NCI-H1930 (cell line): ENCODE measurements around the gene BRD4.

Experiments
- DNase-seq, 2 experiments: peaks; one replicate each; lab custom pipeline; 2025; lab: John Stamatoyannopoulos, UW

Gene BRD4

DNA sequence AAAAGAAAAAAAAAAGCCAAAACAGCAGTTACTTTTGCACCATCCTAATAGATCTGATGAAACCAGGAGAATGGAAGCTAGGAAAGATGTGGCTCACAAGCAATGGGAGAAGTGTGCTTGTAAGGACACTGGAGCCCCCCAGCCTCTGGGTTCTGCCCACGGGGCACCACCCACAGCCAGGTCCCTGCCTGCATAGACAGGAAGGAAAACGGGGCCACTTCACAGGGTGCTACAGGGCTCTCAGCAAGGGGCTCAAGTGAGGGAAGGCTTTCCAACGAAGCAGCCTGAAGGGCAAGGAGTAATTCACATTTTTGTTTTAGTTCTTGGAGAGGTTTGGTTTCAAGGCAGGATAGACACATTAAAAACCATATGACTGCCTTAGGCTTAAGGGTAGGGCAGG lies 42.7 kb downstream of the BRD4 start:
- DNase-seq, result no peak

DNA sequence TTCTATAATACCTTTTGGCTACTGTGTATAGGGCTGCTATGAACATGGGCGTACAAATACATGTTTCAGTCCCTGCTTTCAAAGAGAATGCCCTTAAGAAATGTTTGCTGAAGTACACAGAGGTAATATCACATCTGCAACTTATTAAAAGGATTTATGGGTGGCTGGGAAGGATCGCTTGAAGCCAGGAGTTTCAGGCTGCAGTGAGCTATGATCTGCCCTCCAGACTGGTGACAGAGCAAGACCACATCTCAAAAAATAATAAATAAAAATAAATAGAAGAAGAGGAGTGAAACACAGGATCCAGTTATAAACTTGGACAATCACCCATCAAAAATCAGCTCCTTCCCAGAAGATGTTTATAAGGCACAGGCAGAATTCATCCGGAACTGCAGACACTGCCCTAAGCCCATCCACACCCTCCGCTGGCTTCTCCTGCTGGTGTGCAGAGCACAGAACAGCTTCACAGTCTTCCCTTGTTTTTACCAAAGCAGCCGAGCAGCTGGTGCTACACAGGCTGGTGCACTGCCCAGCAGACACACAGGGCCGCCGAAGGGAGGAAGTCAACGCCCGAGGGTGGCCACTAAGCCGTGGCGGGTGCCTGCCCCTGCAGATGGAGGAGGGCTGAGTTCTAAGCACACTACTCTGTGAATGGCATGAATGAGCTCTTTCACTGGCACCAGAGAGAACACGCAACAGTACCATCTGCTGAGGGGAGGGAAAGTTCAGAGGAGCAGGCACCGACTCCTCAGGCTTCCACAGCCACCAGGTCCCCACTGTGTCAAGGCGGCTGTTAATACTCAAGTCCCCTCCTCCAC lies 44.0 kb downstream of the BRD4 start:
- DNase-seq, result no peak

DNA sequence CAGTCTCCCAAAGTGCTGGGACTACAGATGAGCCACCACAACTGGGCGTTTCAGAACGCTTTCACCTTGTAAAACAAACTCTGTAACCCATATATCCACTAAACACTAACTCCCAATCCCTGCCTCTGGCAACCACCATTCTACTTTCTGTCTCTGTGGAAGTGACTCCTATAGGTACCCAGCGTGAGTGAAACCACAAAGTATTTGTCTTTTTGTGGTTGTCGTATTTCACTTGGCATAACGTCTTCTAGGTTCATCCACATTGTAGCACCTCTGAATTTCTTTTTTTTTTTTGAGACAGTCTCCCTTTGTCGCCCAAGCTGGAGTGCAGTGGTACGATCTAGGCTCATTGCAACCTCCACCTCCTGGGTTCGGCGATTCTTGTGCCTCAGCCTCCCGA lies 44.8 kb downstream of the BRD4 start:
- DNase-seq, result no peak

DNA sequence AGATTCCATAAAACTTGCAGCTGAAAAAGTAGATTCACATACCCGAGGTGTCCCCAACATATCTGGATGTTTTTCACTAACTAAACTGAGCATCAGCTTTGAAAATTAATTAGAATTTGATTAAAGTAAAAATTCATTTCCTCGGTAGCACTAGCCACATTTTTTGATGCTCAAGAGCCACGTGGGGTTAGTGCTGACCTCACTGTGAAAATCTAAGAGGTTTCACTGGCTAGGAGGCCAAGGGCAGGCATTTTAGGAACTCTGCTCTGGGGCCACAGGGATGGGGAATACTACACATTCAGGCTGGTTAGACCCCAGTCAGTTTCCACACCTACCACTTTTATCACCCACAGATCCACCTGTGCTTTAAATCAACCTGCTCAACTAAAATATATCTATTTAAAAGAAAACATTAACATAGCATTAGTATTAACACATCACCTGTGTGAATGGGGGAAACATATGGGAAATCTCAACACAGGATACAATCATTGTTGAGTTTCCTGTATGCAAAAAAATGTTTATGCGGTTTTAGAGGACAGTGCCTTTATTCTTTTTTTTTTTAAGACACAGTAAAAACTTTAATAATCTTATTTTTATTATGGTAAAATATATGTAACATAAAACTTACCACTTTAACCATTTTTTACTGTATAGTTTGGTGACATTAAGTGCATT lies 45.5 kb downstream of the BRD4 start:
- no peak for DNase-seq

DNA sequence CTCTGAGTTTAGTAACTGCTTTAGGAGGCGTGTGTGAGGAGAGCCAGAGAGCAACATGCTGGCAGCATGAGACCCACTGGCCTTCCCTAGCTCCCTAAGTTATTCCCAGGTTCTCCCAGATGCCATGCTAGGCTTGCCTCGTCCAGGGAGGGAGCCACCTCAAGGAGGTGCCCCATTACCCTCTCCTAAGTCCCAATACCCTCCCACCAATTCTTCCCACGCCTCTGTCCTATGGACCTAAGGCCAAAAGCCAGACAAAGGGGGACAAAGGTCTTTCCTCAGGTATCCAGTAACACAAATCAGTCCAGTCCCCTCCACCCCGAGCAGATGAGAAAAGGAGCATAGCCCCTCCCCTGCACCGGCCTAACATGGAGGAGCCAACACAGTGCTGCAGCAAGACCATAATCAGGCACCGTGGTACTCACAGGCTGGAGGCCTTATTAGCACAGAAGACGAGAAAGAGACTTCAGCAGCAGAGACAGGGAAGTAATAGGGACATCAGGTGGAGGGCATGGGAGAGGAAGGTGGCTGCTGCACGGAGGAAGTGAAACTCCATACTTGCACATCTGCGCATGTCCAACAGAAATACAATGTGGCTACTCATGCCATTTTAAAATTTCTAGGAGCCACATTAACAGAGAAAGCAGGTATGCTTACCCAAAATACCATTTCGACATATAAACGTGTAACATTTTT lies 46.3 kb downstream of the BRD4 start:
- DNase-seq, result no peak

DNA sequence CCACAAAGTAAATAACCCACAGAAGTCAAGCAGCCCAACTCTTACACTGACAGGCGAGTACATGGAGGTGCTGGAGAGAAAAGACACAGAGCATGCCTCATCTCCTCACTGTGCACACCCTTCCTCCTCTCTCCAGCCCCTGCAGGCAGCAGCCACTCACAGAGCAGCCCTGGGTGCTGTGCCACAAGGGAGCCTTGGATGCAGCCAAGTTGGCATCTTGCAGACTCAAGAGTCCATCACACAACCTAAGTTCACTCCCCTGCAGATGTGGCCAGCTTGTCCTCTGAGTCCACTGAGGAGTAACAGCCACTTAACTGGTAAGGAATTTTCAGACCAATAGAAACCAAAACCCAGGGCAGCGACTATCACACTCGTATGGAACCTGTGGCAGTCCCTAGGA lies 47.4 kb downstream of the BRD4 start:
- no peak for DNase-seq

DNA sequence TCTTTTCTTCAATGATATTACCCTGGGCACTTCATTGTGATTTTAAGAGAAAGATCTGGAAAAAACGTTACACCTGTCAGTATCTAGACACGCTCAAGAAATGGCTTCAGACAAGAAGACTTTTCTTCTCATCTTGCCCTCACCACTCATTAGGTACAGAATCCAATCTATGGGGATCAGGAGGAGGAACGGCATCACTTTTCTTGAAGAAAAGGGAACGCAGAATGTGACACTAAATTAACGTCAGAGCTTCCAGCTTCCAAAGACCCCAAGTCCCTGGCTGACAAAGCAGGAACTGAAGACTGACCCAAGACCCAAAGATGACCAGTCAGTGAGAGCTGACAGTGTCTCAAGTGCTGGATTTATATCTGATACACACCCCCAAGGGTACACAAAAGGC lies 48.2 kb downstream of the BRD4 start:
- DNase-seq, result no peak

DNA sequence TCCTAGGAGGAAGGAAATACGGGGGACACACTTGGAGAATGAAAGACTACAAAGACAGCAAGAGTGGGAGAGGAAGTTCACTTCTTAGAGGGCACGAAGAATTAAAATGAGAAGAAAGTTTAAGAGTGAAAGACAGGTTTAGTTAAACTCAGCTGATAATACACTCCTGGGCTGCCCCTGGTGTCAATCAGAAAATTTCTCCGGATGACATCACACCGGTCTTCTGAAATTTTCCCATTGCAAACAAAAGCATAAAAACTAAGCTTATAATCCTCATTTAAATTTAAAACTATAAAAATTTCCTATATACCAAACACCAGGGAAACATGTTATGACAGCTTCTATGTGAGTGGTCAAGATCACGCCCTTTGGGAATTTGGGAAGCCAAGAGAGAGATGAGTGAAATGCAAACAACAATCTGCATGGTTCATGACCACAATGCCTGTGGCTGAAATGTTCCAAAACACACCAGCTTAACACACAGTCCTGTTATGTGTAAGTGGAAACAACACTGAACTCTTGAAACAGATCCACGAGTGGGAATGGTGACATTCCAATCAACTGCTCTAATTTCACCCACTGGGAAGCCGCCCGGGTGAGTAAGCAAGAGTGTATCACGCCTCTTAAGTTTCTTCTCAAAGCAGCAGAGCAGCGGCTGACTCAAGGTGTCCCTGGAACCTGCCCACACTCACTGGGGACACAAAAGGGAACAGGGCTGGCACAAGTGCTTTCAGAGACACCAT lies 49.0 kb downstream of the BRD4 start:
- DNase-seq, result no peak

DNA sequence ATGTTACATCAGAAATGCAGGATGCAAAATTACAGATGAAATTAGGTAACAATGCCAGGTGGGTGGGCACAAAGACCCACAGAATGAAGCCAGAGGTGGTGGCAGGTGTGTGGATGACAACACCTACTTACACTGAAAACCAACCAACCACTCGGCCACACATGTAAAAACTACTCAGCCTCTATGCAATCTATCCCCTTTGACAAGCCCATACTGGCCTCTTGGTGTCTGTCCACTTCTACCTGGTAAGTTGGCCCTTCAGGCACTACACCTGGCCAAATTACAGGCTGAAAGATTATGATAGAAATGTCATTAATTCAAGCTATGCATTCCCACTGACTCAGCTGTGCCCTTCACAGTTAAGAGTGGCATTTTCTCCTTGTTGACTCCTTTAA lies 50.0 kb downstream of the BRD4 start:
- DNase-seq, result no peak

DNA sequence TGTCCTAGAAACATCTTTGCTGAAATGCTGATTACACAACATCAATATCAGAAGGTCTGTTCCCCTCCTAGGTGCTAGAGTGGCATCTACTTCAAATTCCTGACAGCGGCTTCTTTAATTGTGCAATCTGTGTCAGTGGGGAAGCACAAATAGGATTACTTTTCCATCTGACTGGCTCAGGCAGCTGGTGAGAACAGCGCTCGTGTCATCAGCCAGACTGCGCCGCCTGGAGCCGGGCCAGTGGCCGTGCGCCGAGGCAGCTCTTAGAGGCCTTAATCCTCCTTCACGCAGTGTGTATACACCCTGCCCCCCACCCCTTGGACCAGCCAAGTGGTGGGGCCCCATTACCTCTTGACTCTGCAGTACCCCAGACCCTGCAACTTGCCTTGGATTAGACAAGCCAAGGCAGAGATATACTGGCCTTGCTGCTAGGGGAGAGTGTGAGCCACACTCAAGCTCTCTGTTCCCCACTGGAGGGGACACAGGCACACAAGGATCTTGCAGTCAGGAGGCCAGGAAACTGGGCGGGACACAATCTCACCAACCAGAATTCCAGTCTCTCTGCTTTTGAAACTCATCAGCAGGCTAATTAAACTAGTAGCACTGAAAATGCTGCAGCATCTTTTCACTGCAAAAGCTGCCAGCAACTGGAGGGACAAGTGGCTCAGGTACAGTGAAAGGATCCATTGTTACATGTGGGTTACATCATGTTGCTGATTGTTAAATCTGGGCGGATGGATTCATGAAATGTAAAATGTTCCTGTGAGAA lies 51.2 kb downstream of the BRD4 start:
- peak in 1 of 2 experiments; percentile 35 for DNase-seq

DNA sequence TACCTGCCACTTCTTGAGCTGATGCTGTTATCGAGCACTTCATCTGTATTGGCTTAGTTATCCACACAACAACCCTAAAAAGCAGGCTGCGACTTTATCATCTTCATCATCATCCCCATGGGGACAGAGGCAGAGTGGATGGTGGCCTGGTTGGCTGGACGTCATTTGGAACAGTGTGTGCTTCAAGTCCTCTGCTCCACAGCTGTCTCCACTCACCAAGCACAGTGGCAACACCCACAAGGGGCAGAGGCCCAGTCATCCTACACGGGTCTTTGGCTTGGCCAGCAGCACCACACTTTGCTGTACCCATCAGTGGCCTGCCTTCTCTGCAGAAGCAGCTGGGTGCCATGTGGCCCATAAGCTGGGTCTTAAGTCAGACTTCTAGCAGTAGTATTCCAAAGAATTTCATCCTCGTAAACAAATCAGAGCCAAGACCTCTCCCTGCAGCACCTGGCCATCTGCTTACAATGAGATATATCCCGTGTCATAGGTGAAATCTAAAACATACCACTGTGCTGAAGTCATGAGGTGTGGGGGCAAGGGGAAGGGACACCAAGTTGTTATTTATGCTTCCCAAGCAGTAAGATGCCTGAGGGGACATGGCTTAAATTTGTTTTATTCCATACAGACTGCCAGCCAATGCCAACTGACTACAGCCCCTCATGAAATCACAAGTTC lies 52.2 kb downstream of the BRD4 start:
- DNase-seq, result no peak

DNA sequence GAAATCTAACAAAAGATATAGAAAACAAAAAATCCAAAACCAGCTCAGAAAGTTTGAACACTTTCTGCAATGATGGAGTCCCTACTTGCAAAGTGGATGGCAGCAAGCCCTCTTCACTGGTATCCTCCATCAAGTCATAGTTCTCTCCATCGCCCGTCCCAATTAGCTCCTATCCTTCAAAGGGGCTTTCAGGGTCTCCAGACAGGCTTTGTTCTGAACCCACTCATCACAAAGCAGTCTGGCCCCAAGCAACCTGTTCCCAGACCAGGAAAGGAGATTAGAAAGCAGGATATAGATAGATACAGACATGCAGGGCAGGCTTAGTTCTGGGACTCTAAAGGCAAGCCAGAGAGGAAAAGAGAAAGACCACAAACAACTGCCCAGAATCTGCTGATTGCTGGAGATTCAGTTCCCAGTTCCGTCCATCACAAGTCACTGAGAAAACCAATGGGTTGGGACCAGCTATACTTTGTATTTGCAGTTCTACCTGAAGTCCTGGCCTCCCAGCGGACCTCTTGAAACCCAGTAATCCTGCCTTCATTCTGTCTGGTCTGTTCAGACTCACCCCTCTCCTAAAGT lies 52.9 kb downstream of the BRD4 start:
- no peak for DNase-seq

DNA sequence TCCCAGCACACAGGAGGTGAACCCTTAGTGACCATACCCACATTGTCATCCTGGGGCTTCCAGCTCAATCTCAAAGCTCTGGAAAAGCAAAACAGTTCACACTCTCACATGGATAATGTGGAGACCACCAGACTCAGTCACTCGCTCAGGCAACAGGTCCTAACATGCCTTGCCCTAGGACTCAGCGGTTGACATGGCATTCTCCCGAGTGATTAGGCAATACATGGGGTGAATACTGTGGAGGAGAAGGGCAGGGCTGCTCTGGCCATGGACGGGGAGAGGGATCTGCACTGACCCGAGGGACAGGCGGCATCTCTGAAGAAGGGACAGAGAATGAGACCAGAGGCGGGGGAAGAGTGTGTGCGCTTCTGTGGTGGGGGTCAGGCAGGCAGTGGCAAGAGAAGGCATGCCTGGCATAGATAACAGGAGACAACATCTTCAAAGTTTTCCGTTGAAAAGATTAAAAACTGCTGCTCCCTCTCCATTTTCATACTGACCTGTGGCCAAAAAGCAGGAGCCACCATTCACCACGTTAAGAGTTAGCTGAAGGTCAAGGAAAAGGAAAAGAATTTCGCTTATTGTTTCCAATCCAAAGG lies 55.6 kb downstream of the BRD4 start:
- DNase-seq, result no peak

DNA sequence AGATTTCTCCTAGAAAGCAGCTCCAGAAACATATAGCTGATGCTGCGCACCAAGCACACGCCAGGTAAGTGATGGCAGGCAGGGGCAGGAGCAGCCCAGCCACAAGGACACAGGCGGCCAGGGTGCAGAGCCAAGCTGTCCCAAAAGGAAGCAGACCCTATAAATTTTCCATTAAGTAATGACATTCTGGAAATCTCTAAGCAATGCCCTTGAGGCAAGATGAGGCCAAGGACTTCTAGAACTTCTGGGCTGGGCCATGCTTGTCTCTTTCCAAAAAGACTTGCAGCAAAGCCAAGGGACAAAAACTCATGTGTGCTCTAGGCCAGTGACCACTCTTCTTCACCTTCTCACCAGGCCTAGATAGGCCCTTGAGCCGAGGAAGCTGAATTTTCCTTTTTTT lies 57.9 kb downstream of the BRD4 start:
- no peak for DNase-seq

DNA sequence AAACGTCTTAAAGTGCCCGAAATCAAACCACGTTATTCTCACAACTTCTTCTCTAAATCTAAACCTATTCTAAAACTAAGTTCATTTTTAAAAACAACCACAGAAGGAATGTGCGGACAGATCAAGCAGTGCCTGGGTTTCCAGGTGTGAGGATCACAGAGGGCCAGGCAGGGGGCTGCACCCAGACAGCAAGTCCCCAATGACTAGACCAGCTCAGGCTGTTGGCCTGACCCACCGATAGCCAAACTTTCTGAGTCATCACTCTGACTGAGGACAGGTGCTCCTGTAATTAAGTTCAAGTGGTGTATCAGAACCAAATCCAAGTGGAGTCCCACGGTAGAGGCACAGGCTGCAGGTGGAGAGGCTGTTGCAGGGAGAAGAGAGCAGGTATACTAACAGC lies 62.5 kb downstream of the BRD4 start:
- no peak for DNase-seq

DNA sequence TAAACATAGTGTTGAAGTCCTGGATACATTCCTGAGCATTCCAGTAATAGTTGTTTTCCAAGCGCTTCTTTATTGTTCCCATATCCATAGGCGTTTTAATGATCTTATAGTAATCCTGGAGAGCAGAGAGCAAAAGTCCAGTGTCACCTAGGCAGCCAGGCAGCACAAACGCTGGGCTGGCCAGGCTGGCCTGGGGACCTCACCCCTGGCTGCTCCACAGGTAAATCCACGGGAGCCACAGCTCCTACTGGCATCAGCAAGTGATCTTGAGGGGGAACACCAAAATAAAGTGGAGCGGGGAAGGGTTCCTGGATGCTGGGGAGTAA lies 63.4 kb downstream of the BRD4 start:
- DNase-seq, result no peak

DNA sequence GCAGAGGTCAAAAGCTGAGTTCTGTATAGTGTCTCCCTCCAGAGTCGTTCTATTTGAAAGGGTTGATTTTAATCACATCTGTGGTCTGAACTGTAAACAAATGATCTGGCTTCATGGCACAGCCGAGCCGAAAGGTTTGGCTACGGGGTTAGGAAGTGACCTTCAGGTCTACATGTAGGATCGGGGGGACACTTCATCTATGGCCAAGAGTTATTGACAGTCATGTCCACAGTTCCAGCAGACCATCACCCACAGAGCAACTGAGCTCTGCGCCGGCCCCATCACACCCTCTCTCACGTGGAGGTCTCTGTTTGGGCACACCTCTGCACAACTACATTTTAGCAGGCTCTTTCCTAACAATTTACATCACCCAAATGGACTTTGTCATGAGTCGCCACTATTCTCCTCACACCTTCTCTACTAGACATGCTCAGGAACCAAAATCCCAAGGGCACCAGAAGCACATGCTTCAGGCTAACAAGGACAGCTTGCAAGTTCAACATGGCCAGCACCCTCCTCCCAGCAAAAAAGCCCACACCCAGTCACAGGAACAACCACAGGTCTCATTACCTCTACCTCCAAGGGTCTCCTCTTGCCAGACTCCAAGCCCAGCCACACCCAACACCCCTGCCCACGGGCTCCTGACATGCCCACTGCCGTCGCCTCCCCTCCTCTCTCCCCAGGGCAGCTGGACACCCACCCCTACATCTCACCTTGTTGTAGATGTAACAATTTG lies 64.0 kb downstream of the BRD4 start:
- no peak for DNase-seq

DNA sequence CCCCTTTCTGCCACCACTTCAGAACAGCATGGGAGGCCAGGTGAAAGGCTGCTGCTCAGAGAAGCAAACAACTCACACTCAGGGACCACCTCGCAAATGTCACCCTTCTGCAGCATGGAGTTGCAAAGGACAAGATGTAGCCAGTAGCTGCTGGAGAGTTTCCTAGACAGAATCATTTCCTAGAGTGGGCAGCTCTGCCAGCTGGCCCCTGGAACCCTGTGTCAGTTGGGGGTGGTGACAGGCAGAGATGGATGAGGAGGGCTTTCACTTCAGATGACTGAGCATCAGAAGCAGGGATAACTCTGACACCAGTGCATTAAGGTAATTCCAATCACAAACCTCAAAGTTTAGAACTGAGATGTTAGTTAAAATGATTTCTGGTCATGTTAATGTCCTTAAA lies 65.7 kb downstream of the BRD4 start:
- DNase-seq, result no peak

DNA sequence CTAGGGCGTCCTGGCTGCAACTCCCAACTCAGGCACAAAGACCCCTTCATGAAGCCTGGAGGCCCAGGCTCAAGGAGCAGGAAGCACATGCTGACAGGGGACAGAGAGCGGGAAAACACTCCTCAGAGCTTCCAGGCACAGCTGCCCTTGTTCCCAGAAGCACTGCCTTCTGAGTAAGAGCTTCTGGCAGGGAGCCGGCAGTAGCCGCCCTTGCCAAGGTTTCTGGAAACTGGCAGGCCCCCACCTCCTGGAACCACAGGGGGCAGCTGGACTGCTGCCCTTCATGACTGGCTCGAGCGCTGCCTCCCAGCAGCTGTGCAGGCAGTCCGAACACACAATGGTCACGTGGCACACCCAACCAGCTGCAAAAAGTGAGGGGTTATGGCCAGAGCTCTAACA lies 66.5 kb downstream of the BRD4 start:
- DNase-seq, result no peak
